ENCODE measurements around the gene HTD2.

DNA sequence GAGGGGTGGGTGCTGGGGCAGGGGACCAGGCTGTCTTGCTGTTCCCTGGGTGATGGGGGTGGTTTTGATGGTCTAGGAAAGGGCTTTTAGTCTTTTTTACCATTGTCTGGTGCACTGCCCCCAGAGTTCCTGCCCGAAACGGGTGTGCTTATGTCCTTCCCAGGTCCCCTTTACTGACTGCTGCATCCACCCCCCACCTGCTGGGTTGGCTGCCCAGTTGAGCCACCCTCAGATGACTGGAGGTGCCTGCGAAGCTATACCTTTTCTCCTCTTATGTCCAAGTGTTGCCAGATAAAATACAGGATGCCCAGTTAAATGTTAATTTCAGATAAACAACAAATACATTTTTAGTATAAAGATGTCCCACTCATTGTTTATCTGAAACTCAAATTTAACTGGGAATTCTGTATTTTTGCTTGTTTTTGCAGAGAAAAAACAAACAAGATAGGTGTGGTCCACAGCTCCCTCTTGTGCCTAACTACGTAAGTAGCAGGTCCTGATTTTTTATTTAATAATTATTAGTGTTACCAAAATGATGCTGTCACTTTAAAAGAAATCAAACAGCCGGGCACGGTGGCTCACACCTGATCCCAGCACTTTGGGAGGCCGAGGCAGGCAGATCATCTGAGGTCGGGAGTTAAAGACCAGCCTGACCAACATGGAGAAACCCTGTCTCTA is 6.3 kb upstream of the HTD2 start:
- TF ChIP-seq POLR2AphosphoS5 (IDR thresholded peaks at IDR 0.05; ENCODE audit: low read depth, low read length), result no peak
- TF ChIP-seq, protein P1, sequence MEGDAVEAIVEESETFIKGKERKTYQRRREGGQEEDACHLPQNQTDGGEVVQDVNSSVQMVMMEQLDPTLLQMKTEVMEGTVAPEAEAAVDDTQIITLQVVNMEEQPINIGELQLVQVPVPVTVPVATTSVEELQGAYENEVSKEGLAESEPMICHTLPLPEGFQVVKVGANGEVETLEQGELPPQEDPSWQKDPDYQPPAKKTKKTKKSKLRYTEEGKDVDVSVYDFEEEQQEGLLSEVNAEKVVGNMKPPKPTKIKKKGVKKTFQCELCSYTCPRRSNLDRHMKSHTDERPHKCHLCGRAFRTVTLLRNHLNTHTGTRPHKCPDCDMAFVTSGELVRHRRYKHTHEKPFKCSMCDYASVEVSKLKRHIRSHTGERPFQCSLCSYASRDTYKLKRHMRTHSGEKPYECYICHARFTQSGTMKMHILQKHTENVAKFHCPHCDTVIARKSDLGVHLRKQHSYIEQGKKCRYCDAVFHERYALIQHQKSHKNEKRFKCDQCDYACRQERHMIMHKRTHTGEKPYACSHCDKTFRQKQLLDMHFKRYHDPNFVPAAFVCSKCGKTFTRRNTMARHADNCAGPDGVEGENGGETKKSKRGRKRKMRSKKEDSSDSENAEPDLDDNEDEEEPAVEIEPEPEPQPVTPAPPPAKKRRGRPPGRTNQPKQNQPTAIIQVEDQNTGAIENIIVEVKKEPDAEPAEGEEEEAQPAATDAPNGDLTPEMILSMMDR (IDR thresholded peaks at IDR 0.05), result peak; percentile 74
- TF ChIP-seq, protein P2, sequence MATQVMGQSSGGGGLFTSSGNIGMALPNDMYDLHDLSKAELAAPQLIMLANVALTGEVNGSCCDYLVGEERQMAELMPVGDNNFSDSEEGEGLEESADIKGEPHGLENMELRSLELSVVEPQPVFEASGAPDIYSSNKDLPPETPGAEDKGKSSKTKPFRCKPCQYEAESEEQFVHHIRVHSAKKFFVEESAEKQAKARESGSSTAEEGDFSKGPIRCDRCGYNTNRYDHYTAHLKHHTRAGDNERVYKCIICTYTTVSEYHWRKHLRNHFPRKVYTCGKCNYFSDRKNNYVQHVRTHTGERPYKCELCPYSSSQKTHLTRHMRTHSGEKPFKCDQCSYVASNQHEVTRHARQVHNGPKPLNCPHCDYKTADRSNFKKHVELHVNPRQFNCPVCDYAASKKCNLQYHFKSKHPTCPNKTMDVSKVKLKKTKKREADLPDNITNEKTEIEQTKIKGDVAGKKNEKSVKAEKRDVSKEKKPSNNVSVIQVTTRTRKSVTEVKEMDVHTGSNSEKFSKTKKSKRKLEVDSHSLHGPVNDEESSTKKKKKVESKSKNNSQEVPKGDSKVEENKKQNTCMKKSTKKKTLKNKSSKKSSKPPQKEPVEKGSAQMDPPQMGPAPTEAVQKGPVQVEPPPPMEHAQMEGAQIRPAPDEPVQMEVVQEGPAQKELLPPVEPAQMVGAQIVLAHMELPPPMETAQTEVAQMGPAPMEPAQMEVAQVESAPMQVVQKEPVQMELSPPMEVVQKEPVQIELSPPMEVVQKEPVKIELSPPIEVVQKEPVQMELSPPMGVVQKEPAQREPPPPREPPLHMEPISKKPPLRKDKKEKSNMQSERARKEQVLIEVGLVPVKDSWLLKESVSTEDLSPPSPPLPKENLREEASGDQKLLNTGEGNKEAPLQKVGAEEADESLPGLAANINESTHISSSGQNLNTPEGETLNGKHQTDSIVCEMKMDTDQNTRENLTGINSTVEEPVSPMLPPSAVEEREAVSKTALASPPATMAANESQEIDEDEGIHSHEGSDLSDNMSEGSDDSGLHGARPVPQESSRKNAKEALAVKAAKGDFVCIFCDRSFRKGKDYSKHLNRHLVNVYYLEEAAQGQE (IDR thresholded peaks at IDR 0.05; ENCODE audit: insufficient read depth in 1 of 2, low read depth in 2 of 2, low read length in 1 of 2), result no peak
- no peak for TF ChIP-seq SIN3A (IDR thresholded peaks at IDR 0.05; ENCODE audit: borderline replicate concordance, insufficient read depth, low read depth, low read length)

All from Panc1 (cell line).